ENCODE results near the gene MAP3K20. TPM values are rescaled to one million over a fixed set of nuclear protein-coding genes. Genes with fewer than 3 reads are reported as not detected.
"Not testable (repeated sequence)": the region's sequence is repeated elsewhere in the genome, so short reads cannot be mapped to it uniquely, and the experiment has no call there.

Gene MAP3K20
- total RNA-seq, 4 donors from 2014 or later: 24.1 to 34.5 (median 25.6) TPM

GRCh38 chr2:173249661-173250641 is 174.3 kb downstream of the MAP3K20 start:
- no peaks in the 10 kb centered on the region for H3K4me1 ChIP-seq
- no peaks in the 10 kb centered on the region for H3K27me3 ChIP-seq
- H3K27ac ChIP-seq: no peak overlapping the region
- no peaks in the 10 kb centered on the region for H3K36me3 ChIP-seq
- TF ChIP-seq CTCF (IDR thresholded peaks at IDR 0.05): no peak
- no peak for TF ChIP-seq POLR2A (IDR thresholded peaks at IDR 0.05)
- no peak overlapping the region for H3K4me3 ChIP-seq (replicated peaks in 1 of 3)
- H3K9me3 ChIP-seq: no peaks in the 10 kb centered on the region
- 85 to 88% methylated on average over 8 of the region's 8 CpGs for WGBS, 2 donors
- no peak for DNase-seq
- intact Hi-C loops (cut with DNase I): no loop called here

GRCh38 chr2:173251225-173251624 is 175.6 kb downstream of the MAP3K20 start:
- WGBS, 2 donors: 97% methylated on average over 2 of the region's 2 CpGs
- H3K4me3 ChIP-seq (replicated peaks in 1 of 3): no peak overlapping the region
- TF ChIP-seq CTCF (IDR thresholded peaks at IDR 0.05): no peak
- no peak for TF ChIP-seq POLR2A (IDR thresholded peaks at IDR 0.05)
- intact Hi-C loops (cut with DNase I): no loop called here
- H3K36me3 ChIP-seq: no peaks in the 10 kb centered on the region
- DNase-seq: no peak
- H3K27me3 ChIP-seq: no peaks in the 10 kb centered on the region
- H3K4me1 ChIP-seq: no peaks in the 10 kb centered on the region
- no peaks in the 10 kb centered on the region for H3K9me3 ChIP-seq
- no peak overlapping the region for H3K27ac ChIP-seq

- TF ChIP-seq POLR2A (IDR thresholded peaks at IDR 0.05) (no peak), CTCF (IDR thresholded peaks at IDR 0.05) (no peak)
- H3K4me3 ChIP-seq (replicated peaks in 1 of 3): no peak overlapping the region
- H3K36me3 ChIP-seq: no peaks in the 10 kb centered on the region
- H3K4me1 ChIP-seq: no peaks in the 10 kb centered on the region
- H3K27ac ChIP-seq: no peak overlapping the region
- 89 to 90% methylated on average over 5 of the region's 5 CpGs for WGBS, 2 donors
- no peak for DNase-seq
- intact Hi-C loops (cut with DNase I): no loop called here
- H3K9me3 ChIP-seq: no peaks in the 10 kb centered on the region
- H3K27me3 ChIP-seq: no peaks in the 10 kb centered on the region
Measured at GRCh38 chr2:173252581-173252980, 176.9 kb downstream of the MAP3K20 start.

GRCh38 chr2:173254659-173255058 is 179.0 kb downstream of the MAP3K20 start:
- intact Hi-C loops (cut with DNase I): no loop called here
- WGBS, 2 donors: 98 to 100% methylated on average over 1 of the region's 1 CpG
- Histone ChIP-seq H3K4me3 (replicated peaks in 1 of 3) (no peak overlapping the region), H3K27me3 (no peaks in the 10 kb centered on the region), H3K27ac (no peak overlapping the region), H3K4me1 (no peaks in the 10 kb centered on the region), H3K9me3 (no peaks in the 10 kb centered on the region), H3K36me3 (peaks cover 0 to 5% of the 10 kb centered on the region in 2 donors)
- TF ChIP-seq POLR2A (IDR thresholded peaks at IDR 0.05) (no peak), CTCF (IDR thresholded peaks at IDR 0.05) (no peak)
- no peak for DNase-seq

GRCh38 chr2:173258701-173259100 is 183.1 kb downstream of the MAP3K20 start:
- no peak for TF ChIP-seq POLR2A (IDR thresholded peaks at IDR 0.05)
- TF ChIP-seq CTCF (IDR thresholded peaks at IDR 0.05): no peak
- Histone ChIP-seq H3K4me3 (replicated peaks in 1 of 3) (no peak overlapping the region), H3K36me3 (peaks cover 0 to 7% of the 10 kb centered on the region in 2 donors), H3K4me1 (no peaks in the 10 kb centered on the region), H3K27ac (no peak overlapping the region), H3K9me3 (no peaks in the 10 kb centered on the region), H3K27me3 (no peaks in the 10 kb centered on the region)
- intact Hi-C loops (cut with DNase I): no loop called here
- 91 to 94% methylated on average over 4 of the region's 4 CpGs for WGBS, 2 donors
- no peak for DNase-seq

- DNase-seq; H3K27ac ChIP-seq; H3K4me3 ChIP-seq (replicated peaks in 1 of 3); H3K27me3 ChIP-seq; H3K9me3 ChIP-seq; H3K36me3 ChIP-seq; intact Hi-C loops (cut with DNase I); H3K4me1 ChIP-seq: not testable (repeated sequence)
- WGBS, 2 donors: 92 to 94% methylated on average over 5 of the region's 5 CpGs
Measured at GRCh38 chr2:173262356-173262755, 186.7 kb downstream of the MAP3K20 start.

Data from thyroid gland (tissue), 4 donors.